ENCODE measurements around the gene RNF166.

RNF166 gene

DNA sequence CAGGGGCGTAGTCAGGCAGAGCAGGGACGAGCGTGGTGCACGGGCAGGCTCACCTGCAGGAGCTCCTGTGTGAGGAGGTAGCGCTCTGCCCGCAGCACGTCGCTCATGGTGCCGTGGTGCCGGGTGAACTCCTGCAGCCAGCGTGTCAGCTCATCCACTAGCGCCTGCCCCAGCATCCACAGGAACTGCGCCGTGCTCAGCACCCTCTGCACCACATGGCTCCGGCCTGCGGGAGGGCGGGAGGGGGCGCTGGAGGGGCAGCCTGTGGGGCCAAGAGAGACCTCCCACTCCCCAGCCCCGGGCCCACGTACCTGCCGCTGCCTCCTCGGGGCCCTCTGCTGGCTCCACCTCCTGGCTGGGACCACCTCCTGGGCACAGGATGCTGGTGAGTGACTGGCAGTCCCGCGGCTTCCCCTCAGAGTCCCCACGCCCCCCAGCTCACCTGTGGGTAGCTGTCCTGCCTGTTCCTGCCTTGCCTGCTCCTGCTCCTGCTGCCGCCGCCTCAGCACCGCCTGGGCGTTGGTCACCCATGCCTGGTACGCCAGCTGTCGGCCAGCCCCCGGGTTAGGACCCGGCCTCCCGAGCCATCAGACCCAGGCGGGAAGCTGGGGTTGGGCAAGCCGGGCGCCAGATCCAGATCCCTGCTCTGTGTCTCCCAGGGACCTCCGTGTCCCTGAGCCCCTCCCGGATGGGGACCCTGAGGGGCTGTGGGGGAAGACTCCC is 16.7 kb upstream of the RNF166 start:
- TF ChIP-seq, protein P1, sequence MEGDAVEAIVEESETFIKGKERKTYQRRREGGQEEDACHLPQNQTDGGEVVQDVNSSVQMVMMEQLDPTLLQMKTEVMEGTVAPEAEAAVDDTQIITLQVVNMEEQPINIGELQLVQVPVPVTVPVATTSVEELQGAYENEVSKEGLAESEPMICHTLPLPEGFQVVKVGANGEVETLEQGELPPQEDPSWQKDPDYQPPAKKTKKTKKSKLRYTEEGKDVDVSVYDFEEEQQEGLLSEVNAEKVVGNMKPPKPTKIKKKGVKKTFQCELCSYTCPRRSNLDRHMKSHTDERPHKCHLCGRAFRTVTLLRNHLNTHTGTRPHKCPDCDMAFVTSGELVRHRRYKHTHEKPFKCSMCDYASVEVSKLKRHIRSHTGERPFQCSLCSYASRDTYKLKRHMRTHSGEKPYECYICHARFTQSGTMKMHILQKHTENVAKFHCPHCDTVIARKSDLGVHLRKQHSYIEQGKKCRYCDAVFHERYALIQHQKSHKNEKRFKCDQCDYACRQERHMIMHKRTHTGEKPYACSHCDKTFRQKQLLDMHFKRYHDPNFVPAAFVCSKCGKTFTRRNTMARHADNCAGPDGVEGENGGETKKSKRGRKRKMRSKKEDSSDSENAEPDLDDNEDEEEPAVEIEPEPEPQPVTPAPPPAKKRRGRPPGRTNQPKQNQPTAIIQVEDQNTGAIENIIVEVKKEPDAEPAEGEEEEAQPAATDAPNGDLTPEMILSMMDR (IDR thresholded peaks at IDR 0.05; ENCODE audit: borderline replicate concordance, insufficient read depth, low read depth, low read length): no peak
- H3K4me3 ChIP-seq (ENCODE audit: low read depth, low read length): no peak overlapping the region

DNA sequence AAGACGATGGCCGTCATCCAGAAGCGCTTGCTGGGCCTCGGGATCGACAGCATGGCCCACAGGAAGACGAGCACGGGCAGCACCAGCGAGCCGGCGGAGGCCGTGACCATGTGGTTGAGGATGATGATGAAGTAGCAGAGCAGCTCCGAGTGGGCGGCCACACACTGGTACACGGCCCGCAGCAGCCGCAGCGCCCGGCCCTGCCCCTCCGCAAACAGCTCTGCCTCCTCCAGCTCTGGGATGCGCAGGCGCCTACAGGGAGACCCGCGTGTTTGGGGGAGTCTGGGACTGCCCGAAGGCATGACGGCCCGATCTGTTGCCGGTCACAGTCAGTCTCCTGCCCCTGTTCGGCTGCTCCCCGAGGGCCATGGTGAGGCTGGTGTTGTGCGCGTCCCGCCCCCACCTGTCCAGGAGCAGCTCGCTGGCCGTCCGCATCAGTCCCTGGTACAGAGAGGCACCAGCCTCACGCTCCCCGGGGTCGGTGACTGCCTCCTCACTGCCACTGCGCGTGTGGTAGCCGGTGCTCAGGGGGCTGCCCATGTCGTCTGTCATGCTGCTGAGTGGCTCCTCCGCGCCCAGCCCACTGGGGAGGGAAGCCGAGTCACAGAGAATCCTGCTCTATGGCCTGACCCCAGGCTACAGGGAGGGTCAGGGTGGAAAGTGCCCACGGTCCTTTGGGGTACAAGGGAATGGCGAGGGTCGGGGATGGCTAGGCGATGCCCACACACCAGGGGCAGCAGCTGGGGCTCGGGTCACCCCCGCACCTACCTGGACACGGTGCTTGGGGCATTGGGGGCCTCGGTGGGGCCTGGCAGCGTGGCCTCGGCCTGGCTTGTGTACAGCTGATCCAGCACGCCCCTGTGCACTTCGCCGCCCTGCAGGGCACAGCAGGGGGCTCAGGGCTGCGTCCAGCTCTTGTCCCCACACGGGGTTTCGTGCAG is 15.9 kb upstream of the RNF166 start:
- H3K4me3 ChIP-seq (ENCODE audit: low read depth, low read length): no peak overlapping the region
- TF ChIP-seq, protein P1 (IDR thresholded peaks at IDR 0.05; ENCODE audit: borderline replicate concordance, insufficient read depth, low read depth, low read length): no peak

DNA sequence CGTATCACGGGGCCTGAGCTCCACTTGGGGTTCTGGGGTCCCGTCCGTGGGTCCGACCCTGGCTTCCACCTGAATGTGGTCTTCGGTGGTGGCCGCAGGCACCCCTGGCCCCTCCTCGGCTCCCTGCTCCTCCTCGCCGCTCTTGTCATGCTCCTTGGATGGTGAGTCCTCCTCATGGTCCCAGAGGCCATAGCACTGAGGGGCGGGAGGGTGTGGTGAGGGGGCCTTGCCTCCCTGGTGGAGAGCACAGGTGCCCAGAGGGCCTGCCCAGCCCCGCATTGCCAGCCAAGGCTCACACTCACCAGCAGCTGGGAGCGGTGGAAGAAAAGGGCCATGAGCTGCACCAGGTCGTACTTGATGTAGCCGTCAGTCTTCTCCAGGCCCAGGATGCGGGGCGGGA is 15.0 kb upstream of the RNF166 start:
- H3K4me3 ChIP-seq (ENCODE audit: low read depth, low read length): no peak overlapping the region
- TF ChIP-seq, protein P1 (IDR thresholded peaks at IDR 0.05; ENCODE audit: borderline replicate concordance, insufficient read depth, low read depth, low read length): no peak

DNA sequence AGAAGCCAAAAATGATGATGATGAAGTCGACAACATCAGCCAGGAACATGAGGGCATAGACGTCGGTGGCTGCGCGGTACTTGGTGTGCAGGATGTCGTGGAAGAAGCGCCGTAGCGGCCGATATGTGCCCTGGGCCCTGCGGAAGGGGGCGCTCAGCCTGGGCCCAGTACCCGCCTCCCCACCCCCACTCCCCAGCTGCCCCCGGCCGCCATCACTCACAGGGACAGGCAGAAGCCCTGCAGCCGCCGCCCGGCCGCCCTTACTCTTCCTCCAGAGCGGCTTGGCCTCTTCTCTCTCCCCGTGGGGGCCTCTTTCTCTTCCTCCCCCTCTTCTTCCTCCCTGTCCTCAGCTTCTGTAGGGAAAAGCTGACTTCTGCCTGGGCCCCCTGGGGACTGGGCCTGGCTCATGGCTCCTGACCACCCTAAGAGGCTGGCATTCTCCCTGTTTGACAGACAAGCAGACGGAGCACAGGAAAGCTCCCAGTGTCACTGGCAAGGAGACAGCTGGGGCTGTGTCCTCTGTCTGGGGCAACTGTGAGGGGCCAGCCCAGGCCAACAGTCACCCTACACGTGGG is 14.3 kb upstream of the RNF166 start:
- no peak overlapping the region for H3K4me3 ChIP-seq (ENCODE audit: low read depth, low read length)
- TF ChIP-seq, protein P1 (IDR thresholded peaks at IDR 0.05; ENCODE audit: borderline replicate concordance, insufficient read depth, low read depth, low read length): no peak

DNA sequence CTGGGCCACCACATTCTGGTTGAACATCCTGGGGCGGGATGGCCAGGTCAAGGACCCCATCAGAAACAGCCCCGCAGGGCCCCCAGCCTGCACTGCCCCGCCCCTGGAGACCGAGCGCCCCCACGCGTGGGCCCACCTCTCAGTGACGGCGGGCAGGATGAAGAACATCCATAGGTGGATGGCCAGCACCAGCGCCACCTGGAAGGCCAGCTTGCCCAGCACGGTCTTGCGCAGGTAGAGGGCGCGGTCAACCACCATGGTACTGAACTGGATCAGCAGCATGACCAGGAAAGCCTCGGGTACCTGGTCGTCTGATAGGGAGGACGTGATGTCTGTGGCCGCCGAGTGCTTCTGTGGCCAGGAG is 13.7 kb upstream of the RNF166 start:
- TF ChIP-seq, protein P1 (IDR thresholded peaks at IDR 0.05; ENCODE audit: borderline replicate concordance, insufficient read depth, low read depth, low read length): no peak
- no peak overlapping the region for H3K4me3 ChIP-seq (ENCODE audit: low read depth, low read length)

DNA sequence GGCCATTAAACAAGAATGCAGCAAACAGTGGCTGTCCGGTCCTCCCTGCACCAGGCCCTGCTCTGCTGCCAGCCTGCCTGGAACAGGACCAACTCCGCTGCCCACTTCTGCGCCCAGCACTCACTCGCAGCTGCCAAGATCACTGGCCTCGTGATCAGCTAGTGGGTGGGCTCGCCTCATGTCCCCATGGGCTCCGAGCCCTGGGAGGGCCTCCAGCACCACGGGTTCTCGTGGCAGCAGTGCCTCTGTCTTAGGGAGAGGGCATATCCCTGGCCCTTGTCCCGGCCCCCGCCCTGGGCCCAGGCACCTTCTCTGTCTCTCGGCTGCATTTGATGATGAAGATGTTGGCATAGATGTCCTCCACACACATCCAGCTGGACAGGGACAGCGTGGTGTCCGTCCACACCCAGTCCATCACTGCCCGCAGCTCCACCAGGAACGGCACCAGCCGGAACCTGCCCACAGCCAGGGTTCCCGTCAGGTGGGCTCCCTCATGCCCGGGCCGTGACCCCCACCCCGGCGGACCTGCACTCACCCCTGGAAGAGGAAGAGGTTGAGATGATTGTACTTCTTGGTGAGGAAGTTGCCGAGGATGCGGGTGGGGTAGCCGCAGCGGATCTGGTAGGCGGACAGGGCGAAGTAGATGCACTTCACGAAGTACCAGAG is 13.2 kb upstream of the RNF166 start:
- TF ChIP-seq, protein P1 (IDR thresholded peaks at IDR 0.05; ENCODE audit: borderline replicate concordance, insufficient read depth, low read depth, low read length): no peak
- H3K4me3 ChIP-seq (ENCODE audit: low read depth, low read length): no peak overlapping the region

Data from GM12875 (cell line).